Gastroesophageal sphincter (tissue), 4 donors: Measurements from ENCODE around the gene ISM1. TPM values are rescaled to one million over a fixed set of nuclear protein-coding genes. Genes with fewer than 3 reads are reported as not detected.

Experiments
- ATAC-seq: fragments of 150-250 bp; one replicate; pipeline ENCODE4 v1.9.1; 2016; ENCODE audit warnings: mild to moderate bottlenecking, moderate library complexity
- H3K27ac ChIP-seq, 4 donors: fragments of 200-600 bp; sonication (generic) in 3 of 4; 1 replicate in 3 of 4; 2 replicates in 1 of 4; pipeline ENCODE4 v1.5.1; 2016 to 2019
- H3K27me3 ChIP-seq: fragments of 200-600 bp; sonication (generic); one replicate; pipeline ENCODE4 v1.5.1; 2019
- H3K36me3 ChIP-seq, 2 donors: fragments of 200-600 bp; sonication (generic); one replicate each; pipeline ENCODE4 v1.5.1; 2019; ENCODE audit warnings: control low read depth in 1 of 2
- H3K4me1 ChIP-seq, 3 donors: fragments of 200-600 bp; sonication (generic); 1 replicate in 2 of 3; 2 replicates in 1 of 3; pipeline ENCODE4 v1.5.1; 2016 to 2019; ENCODE audit warnings: control low read depth in 2 of 3
- H3K4me3 ChIP-seq, 2 donors: fragments of 200-600 bp; sonication (generic); one replicate each; pipeline ENCODE4 v1.5.1; 2019; ENCODE audit warnings: mild to moderate bottlenecking in 1 of 2, moderate library complexity in 1 of 2
- H3K9me3 ChIP-seq, 3 donors: fragments of 200-600 bp; sonication (generic); one replicate each; pipeline ENCODE4 v1.5.1; 2017 to 2019; ENCODE audit warnings: control low read depth in 2 of 3
- EP300 ChIP-seq: sonication (generic); formaldehyde crosslinking; IDR thresholded peaks from one replicate; pipeline ENCODE4 v1.6.1; 2017; ENCODE audit warnings: antibody characterized with exemption, mild to moderate bottlenecking
- POLR2A ChIP-seq, 2 donors: fragments of 450-650 bp; IDR thresholded peaks; one replicate each; pipeline ENCODE4 v1.6.1; 2017; ENCODE audit warnings: antibody characterized with exemption in 2 of 2, mild to moderate bottlenecking in 2 of 2, moderate library complexity in 1 of 2
- POLR2AphosphoS5 ChIP-seq: sonication (generic); formaldehyde crosslinking; IDR thresholded peaks from one replicate; pipeline ENCODE4 v1.6.1; 2017; ENCODE audit warnings: antibody characterized with exemption
- WGBS, 2 donors: methylation state at CpG; one replicate each; pipeline ENCODE4 v1.1.5; 2018; ENCODE audit warnings: low coverage in 1 of 2; 5-methylcytosine and 5-hydroxymethylcytosine counted together
- total RNA-seq, 4 donors: library from RNA; depleted of rRNA; stranded (reverse); fragments of >200 nt; gene quantifications; one replicate each; pipeline ENCODE4 v1.1.0, GENCODE V29; 2016
- TF ChIP-seq, protein P1 (sequence below), 4 experiments: fragments of 200-600 bp in 2 of 4; fragments of 450-650 bp in 2 of 4; sonication (generic) in 1 of 4; IDR thresholded peaks; one replicate each; pipeline ENCODE4 v1.5.1; 2017 to 2019; ENCODE audit warnings: antibody characterized with exemption in 4 of 4, mild to moderate bottlenecking in 2 of 4, moderate library complexity in 2 of 4

Gene ISM1
- total RNA-seq: 1 to 10 TPM; 3.6 to 8.1 (median 6.4) TPM

DNA sequence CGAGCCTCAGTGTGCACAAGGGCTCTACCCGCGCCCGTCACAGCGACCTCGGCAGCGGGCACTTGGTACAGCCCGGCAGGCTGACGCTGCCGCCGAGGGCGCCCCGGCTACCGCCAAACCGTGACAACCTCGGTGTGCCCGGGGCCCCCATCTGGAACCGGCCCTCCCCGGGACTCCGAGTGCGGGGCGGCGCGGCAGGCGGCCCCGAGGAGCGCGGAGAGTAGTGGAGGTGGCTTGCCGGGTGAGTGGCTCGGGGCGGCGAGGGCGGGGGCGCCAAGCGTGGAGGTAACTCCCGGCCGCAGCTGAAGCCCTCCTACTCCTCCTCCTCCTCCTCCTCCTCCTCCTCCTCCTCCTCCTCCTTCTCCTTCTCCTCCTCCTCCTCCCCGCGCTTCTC is at the start of gene ISM1:
TSS of gene ISM1 (plus strand) at position 371 of the 394 bp plus-strand sequence. CDS start 503 bp downstream, outside the sequence.
- H3K36me3 ChIP-seq: no peaks in the 10 kb centered on the region
- peaks cover 57% of the 10 kb centered on the region for H3K27me3 ChIP-seq
- peak; percentile 25 for ATAC-seq
- H3K27ac ChIP-seq: peak within 1 kb of the TSS in 3 of 4 donors; percentile 35 to 59 (median 59)
- peaks cover 0 to 29% (median 7%) of the 10 kb centered on the region in 3 donors for H3K4me1 ChIP-seq
- H3K4me3 ChIP-seq: peak within 1 kb of the TSS; percentile 53 to 65
- no peaks in the 10 kb centered on the region for H3K9me3 ChIP-seq
- WGBS, 2 donors: 0% methylated on average over 2 of the region's 39 CpGs; no CpG with 5 or more reads in 1 of the 2 donors
- TF ChIP-seq POLR2AphosphoS5 (no peak), POLR2A (IDR thresholded peaks at IDR 0.05) (no peak), EP300 (no peak)
- TF ChIP-seq, protein P1, sequence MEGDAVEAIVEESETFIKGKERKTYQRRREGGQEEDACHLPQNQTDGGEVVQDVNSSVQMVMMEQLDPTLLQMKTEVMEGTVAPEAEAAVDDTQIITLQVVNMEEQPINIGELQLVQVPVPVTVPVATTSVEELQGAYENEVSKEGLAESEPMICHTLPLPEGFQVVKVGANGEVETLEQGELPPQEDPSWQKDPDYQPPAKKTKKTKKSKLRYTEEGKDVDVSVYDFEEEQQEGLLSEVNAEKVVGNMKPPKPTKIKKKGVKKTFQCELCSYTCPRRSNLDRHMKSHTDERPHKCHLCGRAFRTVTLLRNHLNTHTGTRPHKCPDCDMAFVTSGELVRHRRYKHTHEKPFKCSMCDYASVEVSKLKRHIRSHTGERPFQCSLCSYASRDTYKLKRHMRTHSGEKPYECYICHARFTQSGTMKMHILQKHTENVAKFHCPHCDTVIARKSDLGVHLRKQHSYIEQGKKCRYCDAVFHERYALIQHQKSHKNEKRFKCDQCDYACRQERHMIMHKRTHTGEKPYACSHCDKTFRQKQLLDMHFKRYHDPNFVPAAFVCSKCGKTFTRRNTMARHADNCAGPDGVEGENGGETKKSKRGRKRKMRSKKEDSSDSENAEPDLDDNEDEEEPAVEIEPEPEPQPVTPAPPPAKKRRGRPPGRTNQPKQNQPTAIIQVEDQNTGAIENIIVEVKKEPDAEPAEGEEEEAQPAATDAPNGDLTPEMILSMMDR (IDR thresholded peaks at IDR 0.05): no peak

DNA sequence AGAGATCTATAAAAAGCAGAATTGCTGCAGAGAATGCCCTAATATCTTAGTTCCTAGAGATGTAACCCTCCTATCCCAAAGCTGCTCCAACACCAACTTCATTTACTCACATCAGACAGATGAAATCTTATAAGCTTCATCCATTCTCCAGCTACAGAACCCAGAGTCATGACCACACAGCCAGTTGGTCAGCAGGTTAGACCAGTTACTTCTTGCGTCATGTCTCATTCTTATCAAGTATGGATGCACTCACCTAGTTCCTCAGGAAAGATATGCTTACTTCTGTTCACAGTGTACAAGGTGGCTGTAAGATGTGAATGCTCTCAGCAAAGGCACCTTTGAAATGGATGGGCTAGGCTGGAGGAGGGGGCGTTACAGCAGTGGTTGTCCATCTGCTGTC is 47.9 kb upstream of the ISM1 start:
- 67 to 92% methylated on average over 1 of the region's 2 CpGs for WGBS, 2 donors
- ATAC-seq: no peak
- no peak overlapping the region for H3K27ac ChIP-seq

DNA sequence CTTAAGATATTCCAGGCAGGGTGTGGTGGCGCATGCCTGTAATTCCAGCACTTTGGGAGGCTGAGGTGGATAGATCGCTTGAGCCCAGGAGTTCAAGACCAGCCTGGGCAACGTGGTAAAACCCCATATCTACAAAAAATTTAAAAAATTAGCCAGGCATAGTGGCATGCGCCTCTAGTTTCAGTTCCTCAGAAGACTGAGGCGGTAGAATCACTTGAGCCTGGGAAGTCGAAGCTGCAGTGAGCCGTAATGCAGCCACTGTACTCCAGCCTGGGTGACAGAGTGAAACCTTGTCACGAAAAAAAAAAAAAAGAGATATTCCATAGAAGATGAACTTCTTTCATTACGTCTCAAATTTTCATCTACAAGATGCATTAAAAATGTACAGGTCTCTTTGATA is 46.7 kb upstream of the ISM1 start:
- H3K36me3 ChIP-seq: no peaks in the 10 kb centered on the region
- WGBS, 2 donors: 80 to 93% methylated on average over 6 to 9 of the region's 9 CpGs

More for the DNA sequence above, 47.9 kb upstream of the ISM1 start:
- TF ChIP-seq POLR2A (IDR thresholded peaks at IDR 0.05) (no peak), EP300 (no peak), POLR2AphosphoS5 (no peak)
- TF ChIP-seq, protein P1 (IDR thresholded peaks at IDR 0.05): no peak
- Histone ChIP-seq H3K4me1 (no peaks in the 10 kb centered on the region), H3K9me3 (no peaks in the 10 kb centered on the region), H3K27me3 (no peaks in the 10 kb centered on the region), H3K36me3 (no peaks in the 10 kb centered on the region), H3K4me3 (no peak overlapping the region)

DNA sequence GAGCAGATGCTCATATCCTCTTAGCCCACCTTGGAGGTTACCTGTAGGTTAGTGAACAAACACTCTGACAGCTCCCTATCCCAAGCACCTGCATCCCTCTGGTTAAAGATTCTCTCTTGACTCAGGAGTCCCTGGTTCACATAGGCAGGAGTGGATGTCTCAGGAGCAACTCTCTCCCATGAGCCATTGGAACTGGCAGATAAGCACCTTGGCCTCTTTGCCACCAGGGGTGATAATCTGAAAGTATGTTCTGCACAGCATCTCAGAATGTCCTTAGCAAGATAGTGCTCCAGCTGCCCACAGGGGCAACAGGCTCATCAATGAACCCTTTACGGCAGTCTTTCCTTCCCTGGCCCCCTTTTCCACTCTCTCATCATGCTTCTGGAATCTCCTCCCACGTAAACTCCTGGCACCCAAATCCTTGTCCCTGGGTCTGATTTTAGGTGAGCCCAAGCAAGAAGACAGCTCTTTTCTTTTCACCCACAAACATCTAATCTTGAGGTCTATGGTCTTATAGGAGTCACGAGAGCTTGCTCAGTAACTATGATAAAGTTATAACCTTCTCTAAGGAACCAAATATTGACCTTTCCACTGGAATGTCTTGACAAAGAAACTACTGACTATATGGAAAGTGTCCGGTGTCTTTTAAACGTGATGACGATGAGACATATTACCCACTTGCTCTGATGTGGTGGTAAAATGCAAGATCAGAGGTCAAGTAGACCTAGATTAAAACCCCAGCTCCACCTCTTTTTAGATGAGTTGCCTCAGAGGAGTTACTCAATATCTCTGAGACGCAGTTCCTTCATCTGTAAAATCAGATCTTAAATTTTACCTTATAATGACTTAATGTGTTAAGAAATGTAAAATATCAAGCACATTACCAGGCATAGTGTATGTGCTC is 39.8 kb upstream of the ISM1 start:
- Histone ChIP-seq H3K4me1 (no peaks in the 10 kb centered on the region), H3K4me3 (no peak overlapping the region), H3K27ac (no peak overlapping the region), H3K9me3 (no peaks in the 10 kb centered on the region), H3K27me3 (no peaks in the 10 kb centered on the region), H3K36me3 (no peaks in the 10 kb centered on the region)
- no peak for TF ChIP-seq POLR2AphosphoS5
- TF ChIP-seq POLR2A (IDR thresholded peaks at IDR 0.05): no peak
- TF ChIP-seq, protein P1 (IDR thresholded peaks at IDR 0.05): no peak
- no peak for TF ChIP-seq EP300
- ATAC-seq: no peak
- WGBS, 2 donors: 75 to 85% methylated on average over 6 to 7 of the region's 7 CpGs

More for the DNA sequence above, 46.7 kb upstream of the ISM1 start:
- Histone ChIP-seq H3K4me3 (no peak overlapping the region), H3K27me3 (no peaks in the 10 kb centered on the region), H3K4me1 (no peaks in the 10 kb centered on the region), H3K9me3 (no peaks in the 10 kb centered on the region), H3K27ac (no peak overlapping the region)
- ATAC-seq: no peak
- TF ChIP-seq POLR2A (IDR thresholded peaks at IDR 0.05) (no peak), EP300 (no peak), POLR2AphosphoS5 (no peak)
- TF ChIP-seq, protein P1 (IDR thresholded peaks at IDR 0.05): no peak

DNA sequence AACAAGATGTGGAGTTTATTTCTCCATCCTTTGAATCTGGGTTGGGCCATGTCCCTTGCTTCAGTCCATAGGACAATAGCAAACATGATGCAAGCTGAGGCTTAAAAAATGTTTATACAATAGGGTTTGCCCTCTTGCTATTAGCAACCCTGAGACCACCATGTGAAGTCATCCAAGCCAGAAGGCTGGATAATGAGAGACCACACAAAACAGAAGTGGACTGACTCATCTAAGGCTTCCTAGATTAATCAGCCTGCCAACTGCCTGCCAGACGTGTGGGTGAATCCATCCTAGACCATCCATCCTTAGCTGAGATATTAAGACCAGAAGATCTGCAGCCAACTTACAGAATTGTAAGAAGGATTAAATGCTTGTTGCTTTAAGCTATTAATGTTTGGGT is 38.1 kb upstream of the ISM1 start:
- H3K27ac ChIP-seq: no peak overlapping the region
- TF ChIP-seq POLR2AphosphoS5 (no peak), POLR2A (IDR thresholded peaks at IDR 0.05) (no peak), EP300 (no peak)
- TF ChIP-seq, protein P1 (IDR thresholded peaks at IDR 0.05): no peak
- no peaks in the 10 kb centered on the region for H3K4me1 ChIP-seq
- H3K9me3 ChIP-seq: peaks cover 0 to 3% (median 0%) of the 10 kb centered on the region in 3 donors
- ATAC-seq: no peak
- WGBS, 2 donors: 11 to 25% methylated on average over 1 of the region's 1 CpG
- no peaks in the 10 kb centered on the region for H3K27me3 ChIP-seq
- H3K36me3 ChIP-seq: no peaks in the 10 kb centered on the region
- no peak overlapping the region for H3K4me3 ChIP-seq
